Osteoblast (primary cell): ENCODE data around the gene TTPAL. TPM values are rescaled to one million over a fixed set of nuclear protein-coding genes. Genes with fewer than 3 reads are reported as not detected.

Experiments
- DNase-seq: peaks from one replicate; pipeline ENCODE4 v3.0.0; 2011; ENCODE audit warnings: low spot score, mixed read lengths; ENCODE audit not compliant: insufficient read length; ENCODE audit errors: missing footprints
- H2AFZ ChIP-seq: 2 replicates; pipeline ENCODE4 v1.6.0; 2011; ENCODE audit warnings: mild to moderate bottlenecking, low read length
- H3K27ac ChIP-seq: 2 replicates; pipeline ENCODE4 v1.5.1; 2011; ENCODE audit warnings: mild to moderate bottlenecking, low read depth, low read length, moderate library complexity
- H3K27me3 ChIP-seq: 2 replicates; pipeline ENCODE4 v1.6.0; 2012; ENCODE audit warnings: mild to moderate bottlenecking, control low read depth, inconsistent platforms, low read length, moderate library complexity; ENCODE audit not compliant: insufficient read depth
- H3K36me3 ChIP-seq: 2 replicates; pipeline ENCODE4 v1.5.1; 2011; ENCODE audit warnings: mild to moderate bottlenecking, low read length, control low read depth, moderate library complexity; ENCODE audit not compliant: insufficient read depth
- H3K4me1 ChIP-seq: 2 replicates; pipeline ENCODE4 v1.5.1; 2011; ENCODE audit warnings: mild to moderate bottlenecking, low read length, control low read depth, moderate library complexity; ENCODE audit not compliant: insufficient read depth
- H3K4me2 ChIP-seq: 2 replicates; pipeline ENCODE4 v1.6.0; 2011; ENCODE audit warnings: mild to moderate bottlenecking, low read length; ENCODE audit not compliant: insufficient read depth
- H3K4me3 ChIP-seq: fragments of 200-600 bp; sonication (generic); 3 replicates; pipeline ENCODE4 v1.5.1; 2012; ENCODE audit warnings: mild to moderate bottlenecking, low read length, inconsistent platforms; ENCODE audit not compliant: insufficient read depth
- H3K79me2 ChIP-seq: 2 replicates; pipeline ENCODE4 v1.6.0; 2012; ENCODE audit warnings: mild to moderate bottlenecking, low read length, control low read depth, inconsistent platforms; ENCODE audit not compliant: insufficient read depth
- H3K9me3 ChIP-seq: 2 replicates; pipeline ENCODE4 v1.5.1; 2011; ENCODE audit warnings: low read depth, low read length, control low read depth
- H4K20me1 ChIP-seq: 2 replicates; pipeline ENCODE4 v1.6.0; 2012; ENCODE audit warnings: mild to moderate bottlenecking, low read length, control low read depth; ENCODE audit not compliant: insufficient read depth
- CTCF ChIP-seq: IDR thresholded peaks from 2 replicates; pipeline ENCODE4 v1.5.1; 2011; ENCODE audit warnings: mild to moderate bottlenecking, low read depth, low read length, moderate library complexity; ENCODE audit errors: extremely low read depth
- total RNA-seq: library from RNA; depleted of rRNA; stranded (reverse); fragments of >200 nt; gene quantifications from 2 replicates; pipeline ENCODE4 v1.2.3, GENCODE V29; 2012

TTPAL gene
- total RNA-seq, 1 donor, result 12.7 TPM

GRCh38 chr20:44448753-44449546, 26.7 kb upstream of the TTPAL start:
- Histone ChIP-seq H3K9me3 (no peaks in the 10 kb centered on the region), H3K4me1 (no peaks in the 10 kb centered on the region), H3K79me2 (no peaks in the 10 kb centered on the region), H3K4me2 (no peak overlapping the region), H3K36me3 (no peaks in the 10 kb centered on the region), H4K20me1 (no peaks in the 10 kb centered on the region), H3K27ac (no peak overlapping the region), H3K27me3 (peaks cover 9% of the 10 kb centered on the region), H3K4me3 (no peak overlapping the region), H2AFZ (no peak overlapping the region)
- DNase-seq, result no peak
- TF ChIP-seq CTCF, result peak; percentile 50

- Histone ChIP-seq H3K4me2 (no peak overlapping the region), H3K27me3 (peaks cover 9% of the 10 kb centered on the region), H2AFZ (no peak overlapping the region), H3K36me3 (no peaks in the 10 kb centered on the region), H4K20me1 (no peaks in the 10 kb centered on the region), H3K79me2 (no peaks in the 10 kb centered on the region), H3K27ac (no peak overlapping the region), H3K4me3 (no peak overlapping the region), H3K4me1 (no peaks in the 10 kb centered on the region), H3K9me3 (no peaks in the 10 kb centered on the region)
- TF ChIP-seq CTCF, result no peak
- no peak for DNase-seq
Observed at GRCh38 chr20:44449864-44450263, 25.8 kb upstream of the TTPAL start.

GRCh38 chr20:44450281-44450889, 25.3 kb upstream of the TTPAL start:
- Histone ChIP-seq H3K4me2 (no peak overlapping the region), H3K36me3 (no peaks in the 10 kb centered on the region), H3K4me1 (no peaks in the 10 kb centered on the region), H4K20me1 (no peaks in the 10 kb centered on the region), H3K27ac (no peak overlapping the region), H3K9me3 (no peaks in the 10 kb centered on the region), H3K4me3 (no peak overlapping the region), H3K27me3 (peaks cover 9% of the 10 kb centered on the region), H2AFZ (no peak overlapping the region), H3K79me2 (no peaks in the 10 kb centered on the region)
- DNase-seq, result no peak
- no peak for TF ChIP-seq CTCF

GRCh38 chr20:44450903-44451450, 24.7 kb upstream of the TTPAL start:
- Histone ChIP-seq H4K20me1 (no peaks in the 10 kb centered on the region), H3K36me3 (no peaks in the 10 kb centered on the region), H3K27me3 (peaks cover 9% of the 10 kb centered on the region), H3K4me2 (no peak overlapping the region), H3K9me3 (no peaks in the 10 kb centered on the region), H3K79me2 (no peaks in the 10 kb centered on the region), H3K27ac (no peak overlapping the region), H2AFZ (no peak overlapping the region), H3K4me1 (no peaks in the 10 kb centered on the region), H3K4me3 (no peak overlapping the region)
- DNase-seq, result no peak
- no peak for TF ChIP-seq CTCF
